Mesenchymal stem cell (in vitro differentiated cells and primary cell): ENCODE measurements around the gene KRTAP5-8.
"Not testable (repeated sequence)": the region's sequence is repeated elsewhere in the genome, so short reads cannot be mapped to it uniquely, and the experiment has no call there.

ENCODE experiments used
- DNase-seq: peaks from one replicate; pipeline ENCODE4 v3.0.0-alpha.2; 2013
- H2AFZ ChIP-seq: one replicate; pipeline ENCODE4 v1.6.1; 2013; ENCODE audit warnings: low read depth, mild to moderate bottlenecking, control low read depth, inconsistent platforms, low read length, moderate library complexity
- H2AK5ac ChIP-seq: 2 replicates; pipeline ENCODE4 v1.6.1; 2013; ENCODE audit warnings: low read length, moderate library complexity, mild to moderate bottlenecking, inconsistent platforms; ENCODE audit not compliant: severe bottlenecking
- H2BK120ac ChIP-seq: one replicate; pipeline ENCODE4 v1.6.1; 2013; ENCODE audit warnings: low read depth, mild to moderate bottlenecking, inconsistent platforms, low read length, moderate library complexity
- H2BK12ac ChIP-seq, 2 experiments: one replicate each; pipeline ENCODE4 v1.6.1; 2013; ENCODE audit warnings: inconsistent platforms in 2 of 2, low read length in 2 of 2, mild to moderate bottlenecking in 2 of 2, moderate library complexity in 2 of 2, control low read depth in 1 of 2
- H2BK15ac ChIP-seq: one replicate; pipeline ENCODE4 v1.6.1; 2013; ENCODE audit warnings: mild to moderate bottlenecking, low read depth, inconsistent platforms; ENCODE audit not compliant: poor library complexity, severe bottlenecking
- H2BK5ac ChIP-seq: 2 replicates; pipeline ENCODE4 v1.6.1; 2013; ENCODE audit warnings: low read depth, mild to moderate bottlenecking, low read length, control low read depth, inconsistent platforms; ENCODE audit not compliant: poor library complexity, severe bottlenecking
- H3K14ac ChIP-seq, 2 experiments: one replicate each; pipeline ENCODE4 v1.6.1; 2013; ENCODE audit warnings: inconsistent platforms in 2 of 2, low read length in 2 of 2, control low read depth in 1 of 2, mild to moderate bottlenecking in 1 of 2, moderate library complexity in 1 of 2
- H3K18ac ChIP-seq, 2 experiments: one replicate each; pipeline ENCODE4 v1.6.1; 2013; ENCODE audit warnings: inconsistent platforms in 2 of 2, low read length in 2 of 2, control low read depth in 1 of 2, low read depth in 1 of 2, mild to moderate bottlenecking in 1 of 2
- H3K23ac ChIP-seq, 2 experiments: one replicate each; pipeline ENCODE4 v1.6.1; 2013; ENCODE audit warnings: inconsistent platforms in 2 of 2, low read length in 2 of 2, mild to moderate bottlenecking in 2 of 2, moderate library complexity in 2 of 2, control low read depth in 1 of 2
- H3K27ac ChIP-seq: 2 replicates; pipeline ENCODE4 v1.5.1; 2013; ENCODE audit warnings: mild to moderate bottlenecking, moderate library complexity, low read length, control low read depth, inconsistent platforms; ENCODE audit not compliant: poor library complexity, severe bottlenecking
- H3K27me3 ChIP-seq, 2 experiments: 2 replicates each; pipeline versions ENCODE4 v1.6.1 to v1.7.0; 2013; ENCODE audit warnings: low read length in 2 of 2, mild to moderate bottlenecking in 2 of 2, moderate library complexity in 2 of 2, control low read depth in 1 of 2, inconsistent platforms in 1 of 2; ENCODE audit not compliant: control insufficient read depth in 1 of 2, insufficient read depth in 1 of 2
- H3K36me3 ChIP-seq, 2 experiments: 2 replicates each; pipeline versions ENCODE4 v1.6.1 to v1.7.0; 2013; ENCODE audit warnings: low read length in 2 of 2, control low read depth in 1 of 2, inconsistent platforms in 1 of 2, low read depth in 1 of 2, mild to moderate bottlenecking in 1 of 2; ENCODE audit not compliant: insufficient read depth in 2 of 2, control insufficient read depth in 1 of 2
- H3K4ac ChIP-seq, 2 experiments: one replicate each; pipeline ENCODE4 v1.6.1; 2013; ENCODE audit warnings: inconsistent platforms in 2 of 2, low read length in 2 of 2, mild to moderate bottlenecking in 2 of 2, moderate library complexity in 2 of 2, control low read depth in 1 of 2, low read depth in 1 of 2
- H3K4me1 ChIP-seq: 2 replicates; pipeline ENCODE4 v1.6.1; 2013; ENCODE audit warnings: low read depth, low read length, control low read depth; ENCODE audit not compliant: control insufficient read depth, insufficient read depth
- H3K4me2 ChIP-seq: 2 replicates; pipeline ENCODE4 v1.6.1; 2013; ENCODE audit warnings: low read length, mild to moderate bottlenecking, inconsistent platforms; ENCODE audit not compliant: poor library complexity, severe bottlenecking
- H3K4me3 ChIP-seq, 2 experiments: 2 replicates each; pipeline versions ENCODE4 v1.5.1 to v1.7.0; 2013; ENCODE audit warnings: low read length in 2 of 2, mild to moderate bottlenecking in 2 of 2, control low read depth in 1 of 2, low read depth in 1 of 2; ENCODE audit not compliant: insufficient read depth in 1 of 2
- H3K79me1 ChIP-seq: replicated peaks from 2 replicates; pipeline ENCODE4 v1.6.1; 2013; ENCODE audit warnings: mild to moderate bottlenecking, control low read depth, low read length, inconsistent platforms; ENCODE audit not compliant: poor library complexity, severe bottlenecking
- H3K9ac ChIP-seq: 2 replicates; pipeline ENCODE4 v1.7.0; 2013; ENCODE audit warnings: mild to moderate bottlenecking, low read length, moderate library complexity
- H3K9me3 ChIP-seq: 2 replicates; pipeline ENCODE4 v1.7.0; 2013; ENCODE audit warnings: mild to moderate bottlenecking, low read length; ENCODE audit not compliant: control insufficient read depth
- H4K8ac ChIP-seq: one replicate; pipeline ENCODE4 v1.6.1; 2013; ENCODE audit warnings: inconsistent platforms, mild to moderate bottlenecking, low read length, moderate library complexity
- H4K91ac ChIP-seq: one replicate; pipeline ENCODE4 v1.6.1; 2013; ENCODE audit warnings: mild to moderate bottlenecking, low read length, inconsistent platforms
- WGBS: methylation state at CpG from one replicate; pipeline ENCODE4 v1.1.7; 2013; ENCODE audit warnings: mixed read lengths; 5-methylcytosine and 5-hydroxymethylcytosine counted together

The KRTAP5-8 gene

GRCh38 chr11:71580057-71581003, 42.5 kb downstream of the KRTAP5-8 start:
- H3K4me3 ChIP-seq: no peak overlapping the region
- no peak overlapping the region for H3K4me2 ChIP-seq
- no peaks in the 10 kb centered on the region for H3K36me3 ChIP-seq
- no peak overlapping the region for H3K18ac ChIP-seq
- no peak overlapping the region for H2BK12ac ChIP-seq
- 11% methylated on average over 5 of the region's 8 CpGs for whole genome bisulfite sequencing
- no peaks in the 10 kb centered on the region for H3K9me3 ChIP-seq
- no peak overlapping the region for H3K9ac ChIP-seq
- DNase-seq: peak; percentile 52
- H3K4me1 ChIP-seq: no peaks in the 10 kb centered on the region
- no peak overlapping the region for H4K91ac ChIP-seq
- no peak overlapping the region for H3K23ac ChIP-seq
- no peak overlapping the region for H3K4ac ChIP-seq
- no peak overlapping the region for H4K8ac ChIP-seq
- no peak overlapping the region for H2BK5ac ChIP-seq
- no peaks in the 10 kb centered on the region for H3K79me1 ChIP-seq
- H2BK15ac ChIP-seq: no peak overlapping the region
- H3K14ac ChIP-seq: no peak overlapping the region
- no peak overlapping the region for H2BK120ac ChIP-seq
- peaks cover 20 to 52% of the 10 kb centered on the region in 2 experiments for H3K27me3 ChIP-seq
- no peak overlapping the region for H3K27ac ChIP-seq
- H2AFZ ChIP-seq: no peak overlapping the region
- no peak overlapping the region for H2AK5ac ChIP-seq

DNA sequence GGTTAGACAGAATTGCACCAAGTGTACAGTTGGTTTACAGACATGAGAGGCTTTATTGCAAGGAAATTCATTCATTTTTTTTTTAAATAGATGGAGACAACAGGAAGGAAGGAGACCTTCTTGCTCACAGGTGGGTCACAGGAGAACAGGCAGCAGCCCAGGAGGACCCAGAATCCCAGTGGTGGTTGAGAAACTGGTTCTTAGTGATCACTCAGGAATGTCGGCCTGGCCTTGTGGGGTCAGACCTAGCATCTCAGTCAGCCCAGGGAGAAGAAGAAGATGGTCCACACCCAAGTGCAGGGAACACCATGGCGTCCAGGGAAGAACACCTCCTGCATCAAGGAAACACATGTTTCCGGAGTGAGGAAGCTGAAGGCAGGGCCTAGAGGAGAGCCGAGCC, 44.0 kb downstream of the KRTAP5-8 start:
- Histone ChIP-seq H3K9ac (no peak overlapping the region), H2BK15ac (no peak overlapping the region), H2BK5ac (no peak overlapping the region), H2AK5ac (no peak overlapping the region), H2AFZ (no peak overlapping the region), H3K9me3 (no peaks in the 10 kb centered on the region), H4K91ac (no peak overlapping the region), H3K23ac (no peak overlapping the region), H3K18ac (no peak overlapping the region), H3K27ac (no peak overlapping the region), H3K4me1 (peaks cover 1% of the 10 kb centered on the region), H3K4me3 (no peak overlapping the region), H2BK120ac (no peak overlapping the region), H3K79me1 (no peaks in the 10 kb centered on the region), H4K8ac (no peak overlapping the region), H2BK12ac (no peak overlapping the region), H3K27me3 (peaks cover 14 to 39% of the 10 kb centered on the region in 2 experiments), H3K4me2 (no peak overlapping the region), H3K14ac (no peak overlapping the region), H3K36me3 (no peaks in the 10 kb centered on the region), H3K4ac (no peak overlapping the region)
- DNase-seq: no peak
- 84% methylated on average over 4 of the region's 4 CpGs for WGBS

- no peaks in the 10 kb centered on the region for H3K36me3 ChIP-seq
- no peak within 1 kb of the TSS for H2BK120ac ChIP-seq
- no peak within 1 kb of the TSS for H2BK15ac ChIP-seq
- no peak within 1 kb of the TSS for H4K91ac ChIP-seq
- H3K4me1 ChIP-seq: peaks cover 1% of the 10 kb centered on the region
- H3K23ac ChIP-seq: no peak within 1 kb of the TSS
- no peak within 1 kb of the TSS for H2AK5ac ChIP-seq
- no peak for DNase-seq
- H3K9ac ChIP-seq: no peak within 1 kb of the TSS
- H3K27me3 ChIP-seq: peaks cover 14 to 37% of the 10 kb centered on the region in 2 experiments
- H4K8ac ChIP-seq: no peak within 1 kb of the TSS
- no peak within 1 kb of the TSS for H2BK12ac ChIP-seq
- no peaks in the 10 kb centered on the region for H3K79me1 ChIP-seq
- H3K27ac ChIP-seq: no peak within 1 kb of the TSS
- no peak within 1 kb of the TSS for H3K18ac ChIP-seq
- H3K14ac ChIP-seq: no peak within 1 kb of the TSS
- no peaks in the 10 kb centered on the region for H3K9me3 ChIP-seq
- H3K4me2 ChIP-seq: no peak within 1 kb of the TSS
- no peak within 1 kb of the TSS for H2AFZ ChIP-seq
- no peak within 1 kb of the TSS for H2BK5ac ChIP-seq
- WGBS: 74% methylated on average over 1 of the region's 3 CpGs
- H3K4me3 ChIP-seq: no peak within 1 kb of the TSS
- no peak within 1 kb of the TSS for H3K4ac ChIP-seq
Observed at GRCh38 chr11:71582309-71582895, 44.6 kb downstream of the KRTAP5-8 start, which contains the start of gene KRTAP5-11. Gene KRTAP5-11 (minus strand): TSS chr11:71582875. CDS start chr11:71582837, 38 bp downstream.

DNA sequence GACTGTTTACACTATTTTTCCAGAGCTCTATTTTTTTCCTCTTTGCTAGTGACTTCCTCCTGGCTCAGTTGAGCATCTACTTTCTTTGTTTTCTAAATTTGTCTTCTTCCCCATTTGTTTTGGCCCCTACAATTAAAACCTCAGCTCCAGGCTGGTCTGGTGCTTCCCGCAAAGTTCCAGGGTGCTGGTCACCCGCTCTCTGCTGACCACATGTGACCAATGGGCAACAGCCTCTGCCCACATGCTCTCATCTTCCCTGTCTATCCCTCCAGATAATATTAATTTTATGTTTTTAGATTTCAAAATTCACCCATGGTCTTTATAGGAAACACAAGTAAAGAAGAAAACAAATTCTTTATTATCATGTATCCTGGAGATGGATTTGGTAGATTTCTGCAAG, 45.1 kb downstream of the KRTAP5-8 start:
- not testable (repeated sequence) for H4K91ac ChIP-seq, H3K23ac ChIP-seq, H2BK5ac ChIP-seq, H3K36me3 ChIP-seq, DNase-seq, H4K8ac ChIP-seq, H2BK12ac ChIP-seq, H3K14ac ChIP-seq, H3K9me3 ChIP-seq, H3K18ac ChIP-seq, H3K4me3 ChIP-seq, H2BK120ac ChIP-seq, H3K4ac ChIP-seq, H2AFZ ChIP-seq, H3K9ac ChIP-seq, H2AK5ac ChIP-seq, H3K4me2 ChIP-seq, H3K79me1 ChIP-seq, H2BK15ac ChIP-seq, H3K4me1 ChIP-seq, H3K27ac ChIP-seq
- peaks cover 14 to 32% of the 10 kb centered on the region in 2 experiments for H3K27me3 ChIP-seq
- 100% methylated on average over 2 of the region's 2 CpGs for WGBS
